Heart left ventricle (tissue), 13 donors: ENCODE results near the gene LYZL1.

ENCODE experiments used
- CTCF ChIP-seq, 12 donors: fragments of 200-600 bp; sonication (generic) in 4 of 12; IDR thresholded peaks; one replicate each; pipeline versions ENCODE4 v1.5.0 to v1.8.0; 2018 to 2022; ENCODE audit warnings: antibody characterized with exemption in 12 of 12, mild to moderate bottlenecking in 5 of 12
- POLR2A ChIP-seq, 2 donors: fragments of 450-650 bp; IDR thresholded peaks; one replicate each; pipeline ENCODE4 v1.6.1; 2017; ENCODE audit warnings: antibody characterized with exemption in 2 of 2, mild to moderate bottlenecking in 2 of 2, moderate library complexity in 2 of 2
- donor health status: ischemic (EF 13 %, LVEDD 7.1; RV severe dilation, severe dysfunction).
- donor health status: DM: no; HTN: yes; CAD: no.
- donor health status: DM: no; HTN: no; CAD: no.
- donor health status: ischemic (EF 25% LVEDD 6.9; RV normal size, moderate dysfunction).
- donor health status: ischemic (EF 25% LVEDD 5.7; RV mildly dilated, moderate dysfunction).
- donor health status: ischemic (EF 35%, LVEDD 5.7; RV mildly dilated, moderate dysfunction).
- donor health status: nonischemic (EF 11% LVEDD 7.7; RV severe dilation, severe dysfunction).
- donor health status: DM: yes; HTN: yes; CAD: no.
- donor health status: PGD.
- donor health status: ischemic (EF 29% LVEDD 5.4; RV normal size, mild dysfunction).
- donor health status: nonischemic (EF 23%, LVEDD 6.1; RV moderate dilation, normal function).

- no peak for TF ChIP-seq CTCF (IDR thresholded peaks at IDR 0.05)
- no peak for TF ChIP-seq POLR2A (IDR thresholded peaks at IDR 0.05)
These were observed 24.2 kb downstream of the LYZL1 start for GRCh38 chr10:29313071-29313470.
